Vagina (tissue), 2 donors: ENCODE data around the gene ARMH3. TPM values are rescaled to one million over a fixed set of nuclear protein-coding genes. Genes with fewer than 3 reads are reported as not detected.
A peak's percentile ranks its signal among the peaks of the same experiment; 100 is the strongest.

Experiments
- DNase-seq, 2 donors: peaks; one replicate each; pipeline ENCODE4 v3.0.0-alpha.2; 2017; ENCODE audit errors: extremely low spot score in 2 of 2
- H3K27ac ChIP-seq: fragments of 200-600 bp; sonication (generic); one replicate; pipeline ENCODE4 v1.5.1; 2019
- H3K27me3 ChIP-seq: fragments of 200-600 bp; sonication (generic); one replicate; pipeline ENCODE4 v1.5.1; 2019
- H3K36me3 ChIP-seq, 2 donors: fragments of 200-600 bp; sonication (generic); one replicate each; pipeline ENCODE4 v1.5.1; 2017 to 2019
- H3K4me1 ChIP-seq: fragments of 200-600 bp; sonication (generic); one replicate; pipeline ENCODE4 v1.5.1; 2019
- H3K4me3 ChIP-seq, 2 donors: fragments of 200-600 bp; sonication (generic); 1 replicate in 1 of 2; 2 replicates in 1 of 2; pipeline ENCODE4 v1.5.1; 2016 to 2019
- H3K9me3 ChIP-seq: fragments of 200-600 bp; sonication (generic); one replicate; pipeline ENCODE4 v1.5.1; 2019
- POLR2A ChIP-seq, 2 donors: fragments of 450-650 bp; IDR thresholded peaks; one replicate each; pipeline ENCODE4 v1.6.1; 2017; ENCODE audit warnings: antibody characterized with exemption in 2 of 2, mild to moderate bottlenecking in 2 of 2, moderate library complexity in 2 of 2
- POLR2AphosphoS5 ChIP-seq, 2 donors: sonication (generic); formaldehyde crosslinking; IDR thresholded peaks; one replicate each; pipeline ENCODE4 v1.9.0; 2017; ENCODE audit warnings: antibody characterized with exemption in 2 of 2, mild to moderate bottlenecking in 2 of 2, low read depth in 1 of 2; ENCODE audit not compliant: insufficient read depth in 1 of 2
- intact Hi-C: fragments of 100-400 bp; cut with DNase I; formaldehyde crosslinking; loops from one replicate; pipeline ENCODE4 v1.15.1; 2023
- total RNA-seq: library from RNA; depleted of rRNA; stranded (reverse); fragments of >200 nt; gene quantifications from one replicate; pipeline ENCODE4 v1.2.3, GENCODE V29; 2016
- TF ChIP-seq, protein P1 (sequence below), 3 experiments: fragments of 450-650 bp in 2 of 3; fragments of 200-600 bp in 1 of 3; sonication (generic) in 1 of 3; IDR thresholded peaks; one replicate each; pipeline ENCODE4 v1.5.1; 2017 to 2019; ENCODE audit warnings: antibody characterized with exemption in 3 of 3, mild to moderate bottlenecking in 2 of 3, moderate library complexity in 2 of 3

The ARMH3 gene, protein sequence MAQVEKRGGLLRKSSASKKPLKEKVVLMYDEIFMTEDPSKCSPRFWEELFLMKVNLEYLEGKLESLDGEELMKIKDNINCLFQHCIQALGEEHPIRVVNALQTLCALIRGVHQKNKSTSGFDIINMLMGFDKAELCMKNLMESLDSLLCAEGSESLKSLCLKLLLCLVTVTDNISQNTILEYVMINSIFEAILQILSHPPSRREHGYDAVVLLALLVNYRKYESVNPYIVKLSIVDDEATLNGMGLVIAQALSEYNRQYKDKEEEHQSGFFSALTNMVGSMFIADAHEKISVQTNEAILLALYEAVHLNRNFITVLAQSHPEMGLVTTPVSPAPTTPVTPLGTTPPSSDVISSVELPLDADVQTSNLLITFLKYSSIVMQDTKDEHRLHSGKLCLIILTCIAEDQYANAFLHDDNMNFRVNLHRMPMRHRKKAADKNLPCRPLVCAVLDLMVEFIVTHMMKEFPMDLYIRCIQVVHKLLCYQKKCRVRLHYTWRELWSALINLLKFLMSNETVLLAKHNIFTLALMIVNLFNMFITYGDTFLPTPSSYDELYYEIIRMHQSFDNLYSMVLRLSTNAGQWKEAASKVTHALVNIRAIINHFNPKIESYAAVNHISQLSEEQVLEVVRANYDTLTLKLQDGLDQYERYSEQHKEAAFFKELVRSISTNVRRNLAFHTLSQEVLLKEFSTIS
- 26.5 TPM for total RNA-seq

DNA sequence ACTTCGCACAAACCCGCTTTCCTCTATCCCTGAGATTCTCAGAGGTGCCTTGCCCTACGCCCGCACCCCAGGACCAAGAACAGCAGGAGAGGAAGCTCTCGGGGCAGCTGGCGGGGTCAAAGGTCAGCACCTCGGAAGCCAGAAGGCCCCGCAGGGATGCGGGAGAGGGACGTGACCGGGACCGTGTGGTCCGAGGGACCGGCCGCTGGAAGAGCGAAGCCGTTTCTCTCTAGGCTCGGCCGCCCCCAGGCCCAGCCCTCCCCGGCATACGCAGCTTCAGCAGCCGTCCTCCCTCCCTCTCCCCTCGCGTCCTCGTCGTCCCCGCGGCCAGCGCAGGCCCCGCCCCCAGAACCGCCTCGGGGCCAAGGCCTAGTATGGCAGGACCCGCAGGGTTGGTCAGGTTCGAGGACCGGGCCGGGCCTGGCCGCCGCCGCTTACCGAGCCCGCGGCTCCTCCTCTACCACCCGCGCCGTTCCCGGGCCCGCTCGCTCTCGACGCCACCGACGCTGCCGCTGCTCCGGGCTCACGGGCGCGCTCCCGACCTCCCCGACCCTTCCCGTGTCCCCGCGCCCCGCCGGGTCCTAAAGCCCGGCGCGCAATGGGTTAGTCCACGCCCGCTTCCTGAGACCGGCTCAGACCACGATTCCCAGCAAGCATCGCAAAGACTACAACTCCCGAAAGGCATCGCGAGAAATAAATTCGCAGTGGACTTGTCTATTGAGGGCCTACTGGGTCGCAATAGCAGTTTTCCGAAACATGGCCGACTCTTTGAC lies at the start of gene ARMH3:
Gene ARMH3, minus strand, starts transcription at position 527 of the 773 bp plus-strand sequence. CDS start 16,059 bp downstream, outside the sequence.
- H3K27me3 ChIP-seq, result no peaks in the 10 kb centered on the region

DNA sequence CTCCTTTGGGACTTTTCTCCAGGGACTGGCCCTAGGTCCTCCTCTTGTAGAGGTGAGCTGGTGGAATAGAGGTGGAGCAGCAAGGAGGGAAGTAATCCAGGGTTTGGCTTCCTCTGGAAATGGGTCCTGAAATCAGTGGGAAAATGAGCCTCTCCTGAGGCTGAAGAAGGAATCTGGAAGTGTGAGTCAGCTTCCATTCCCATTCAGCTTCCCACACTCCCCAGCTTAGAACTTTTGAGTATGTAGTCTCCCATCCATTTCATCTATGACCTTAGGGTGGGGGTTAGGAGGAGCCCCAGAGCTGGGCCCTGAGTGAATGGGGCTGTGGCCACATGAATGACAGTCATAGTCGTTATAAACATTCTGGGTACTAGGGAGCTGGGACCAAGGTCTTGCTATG lies 46.4 kb upstream of the ARMH3 start:
- intact Hi-C loops, result no loop called here
- no peak overlapping the region for H3K4me3 ChIP-seq
- H3K27ac ChIP-seq, result no peak overlapping the region
- no peaks in the 10 kb centered on the region for H3K27me3 ChIP-seq
- peaks cover 0 to 7% of the 10 kb centered on the region in 2 donors for H3K36me3 ChIP-seq
- H3K4me1 ChIP-seq, result no peaks in the 10 kb centered on the region
- no peaks in the 10 kb centered on the region for H3K9me3 ChIP-seq
- DNase-seq, result no peak
- TF ChIP-seq, protein P1, sequence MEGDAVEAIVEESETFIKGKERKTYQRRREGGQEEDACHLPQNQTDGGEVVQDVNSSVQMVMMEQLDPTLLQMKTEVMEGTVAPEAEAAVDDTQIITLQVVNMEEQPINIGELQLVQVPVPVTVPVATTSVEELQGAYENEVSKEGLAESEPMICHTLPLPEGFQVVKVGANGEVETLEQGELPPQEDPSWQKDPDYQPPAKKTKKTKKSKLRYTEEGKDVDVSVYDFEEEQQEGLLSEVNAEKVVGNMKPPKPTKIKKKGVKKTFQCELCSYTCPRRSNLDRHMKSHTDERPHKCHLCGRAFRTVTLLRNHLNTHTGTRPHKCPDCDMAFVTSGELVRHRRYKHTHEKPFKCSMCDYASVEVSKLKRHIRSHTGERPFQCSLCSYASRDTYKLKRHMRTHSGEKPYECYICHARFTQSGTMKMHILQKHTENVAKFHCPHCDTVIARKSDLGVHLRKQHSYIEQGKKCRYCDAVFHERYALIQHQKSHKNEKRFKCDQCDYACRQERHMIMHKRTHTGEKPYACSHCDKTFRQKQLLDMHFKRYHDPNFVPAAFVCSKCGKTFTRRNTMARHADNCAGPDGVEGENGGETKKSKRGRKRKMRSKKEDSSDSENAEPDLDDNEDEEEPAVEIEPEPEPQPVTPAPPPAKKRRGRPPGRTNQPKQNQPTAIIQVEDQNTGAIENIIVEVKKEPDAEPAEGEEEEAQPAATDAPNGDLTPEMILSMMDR (IDR thresholded peaks at IDR 0.05), result no peak
- TF ChIP-seq POLR2A (IDR thresholded peaks at IDR 0.05) (no peak), POLR2AphosphoS5 (IDR thresholded peaks at IDR 0.05; ENCODE audit: insufficient read depth in 1 of 2, low read depth in 1 of 2) (no peak)

More for the DNA sequence above, at the start of gene ARMH3:
- no peaks in the 10 kb centered on the region for H3K36me3 ChIP-seq
- TF ChIP-seq POLR2A (IDR thresholded peaks at IDR 0.05) (peak in 1 of 2 donors; percentile 27), POLR2AphosphoS5 (IDR thresholded peaks at IDR 0.05; ENCODE audit: insufficient read depth in 1 of 2, low read depth in 1 of 2) (peak; percentile 84 to 91)
- TF ChIP-seq, protein P1 (IDR thresholded peaks at IDR 0.05), result no peak
- H3K27ac ChIP-seq, result peak within 1 kb of the TSS; percentile 80
- H3K4me3 ChIP-seq, result peak within 1 kb of the TSS; percentile 68 to 90
- DNase-seq, result peak in 1 of 2 donors; percentile 93
- H3K4me1 ChIP-seq, result peaks cover 37% of the 10 kb centered on the region
- H3K9me3 ChIP-seq, result no peaks in the 10 kb centered on the region
- intact Hi-C loops, result no loop called here

DNA sequence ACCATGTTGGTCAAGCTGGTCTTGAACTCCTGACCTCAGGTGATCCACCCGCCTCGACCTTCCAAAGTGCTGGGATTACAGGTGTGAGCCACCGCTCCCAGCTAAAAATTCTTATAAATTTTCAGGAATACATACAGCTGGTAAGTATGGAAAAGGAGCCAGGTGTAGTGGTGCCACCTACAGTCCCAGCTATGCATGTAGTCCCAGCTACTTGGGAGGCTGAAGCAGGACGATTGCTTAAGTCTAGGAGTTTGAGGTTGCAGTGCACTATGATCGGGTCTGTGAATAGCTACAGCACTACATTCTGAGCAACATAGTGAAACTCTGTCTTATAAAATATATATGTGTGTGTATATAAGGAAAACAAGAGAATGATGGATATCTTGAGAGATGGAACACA lies 45.2 kb upstream of the ARMH3 start:
- H3K36me3 ChIP-seq, result no peaks in the 10 kb centered on the region
- no peak overlapping the region for H3K27ac ChIP-seq
- TF ChIP-seq POLR2A (IDR thresholded peaks at IDR 0.05), result no peak
- TF ChIP-seq, protein P1 (IDR thresholded peaks at IDR 0.05), result no peak
- TF ChIP-seq POLR2AphosphoS5 (IDR thresholded peaks at IDR 0.05; ENCODE audit: insufficient read depth in 1 of 2, low read depth in 1 of 2), result no peak
- H3K4me3 ChIP-seq, result no peak overlapping the region
- DNase-seq, result no peak
- intact Hi-C loops, result no loop called here
- H3K27me3 ChIP-seq, result no peaks in the 10 kb centered on the region
- no peaks in the 10 kb centered on the region for H3K4me1 ChIP-seq
- no peaks in the 10 kb centered on the region for H3K9me3 ChIP-seq

DNA sequence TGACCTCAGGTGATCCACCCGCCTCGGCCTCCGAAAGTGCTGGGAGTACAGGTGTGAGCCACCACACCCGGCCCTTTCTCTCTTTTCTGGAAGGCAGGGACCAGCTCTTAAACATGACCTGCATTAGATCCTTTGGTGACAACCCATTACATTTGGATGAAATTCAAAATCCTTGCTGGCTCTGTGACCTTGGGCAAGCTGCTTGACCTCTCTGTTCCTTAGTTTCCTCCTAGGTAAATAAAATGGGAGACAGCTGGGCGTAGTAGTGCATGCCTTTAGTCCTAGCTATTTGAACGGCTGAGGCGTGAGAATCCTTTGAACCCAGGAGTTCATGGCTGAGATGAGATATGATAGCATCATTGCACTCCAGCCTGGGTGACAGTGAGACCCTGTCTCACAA lies 40.5 kb upstream of the ARMH3 start:
- Histone ChIP-seq H3K4me3 (no peak overlapping the region), H3K36me3 (no peaks in the 10 kb centered on the region), H3K4me1 (no peaks in the 10 kb centered on the region), H3K27me3 (no peaks in the 10 kb centered on the region), H3K9me3 (no peaks in the 10 kb centered on the region), H3K27ac (no peak overlapping the region)
- TF ChIP-seq, protein P1 (IDR thresholded peaks at IDR 0.05), result no peak
- no peak for TF ChIP-seq POLR2A (IDR thresholded peaks at IDR 0.05)
- no peak for TF ChIP-seq POLR2AphosphoS5 (IDR thresholded peaks at IDR 0.05; ENCODE audit: insufficient read depth in 1 of 2, low read depth in 1 of 2)
- intact Hi-C loops, result no loop called here
- DNase-seq, result no peak
